Stimulated activated CD4-positive, alpha-beta T cell treated with anti-CD3 and anti-CD28 coated beads, Interleukin-4, amount 100 ng/mL, for 1 hour (primary cell): ENCODE data around the gene S100A16.
"Not testable (repeated sequence)": the region's sequence is repeated elsewhere in the genome, so short reads cannot be mapped to it uniquely, and the experiment has no call there.

ENCODE experiments used
- DNase-seq: peaks from one replicate; pipeline ENCODE4 v3.0.0-alpha.2; 2020

The S100A16 gene

GRCh38 chr1:153612755-153613331 lies at the start of gene S100A16:
TSS of gene S100A16 (minus strand) at chr1:153613137. CDS start at chr1:153608151, 4,986 bp downstream.
- no peak for DNase-seq

GRCh38 chr1:153662269-153662668 lies 49.3 kb upstream of the S100A16 start:
- no peak for DNase-seq

- no peak for DNase-seq
These were observed 48.3 kb upstream of the S100A16 start for GRCh38 chr1:153661111-153661708.

GRCh38 chr1:153659656-153660055 lies 46.7 kb upstream of the S100A16 start:
- no peak for DNase-seq

- DNase-seq, result no peak
These were observed 46.2 kb upstream of the S100A16 start for GRCh38 chr1:153659175-153659534.

- DNase-seq, result peak; percentile 92
These were observed 45.6 kb upstream of the S100A16 start, which contains the start of gene SNAPIN for GRCh38 chr1:153658400-153659174. TSS of gene SNAPIN (plus strand) at chr1:153658703. CDS start at chr1:153658744, 41 bp downstream.

- DNase-seq, result no peak
These were observed 42.4 kb upstream of the S100A16 start for GRCh38 chr1:153655333-153655732.

- DNase-seq, result no peak
These were observed 40.0 kb upstream of the S100A16 start for GRCh38 chr1:153652805-153653500.

- DNase-seq, result no peak
These were observed 38.8 kb upstream of the S100A16 start for GRCh38 chr1:153651771-153652170.

GRCh38 chr1:153649863-153650235 lies 36.9 kb upstream of the S100A16 start:
- DNase-seq, result no peak

- DNase-seq, result no peak
These were observed 36.4 kb upstream of the S100A16 start for GRCh38 chr1:153649137-153649862.

GRCh38 chr1:153648000-153648643 lies 35.2 kb upstream of the S100A16 start:
- DNase-seq, result no peak

GRCh38 chr1:153647346-153647714 lies 34.4 kb upstream of the S100A16 start:
- DNase-seq, result no peak

- DNase-seq, result no peak
These were observed 33.9 kb upstream of the S100A16 start for GRCh38 chr1:153646672-153647345.

GRCh38 chr1:153643816-153644215 lies 30.9 kb upstream of the S100A16 start:
- DNase-seq, result no peak

GRCh38 chr1:153643100-153643499 lies 30.2 kb upstream of the S100A16 start:
- DNase-seq, result no peak

- DNase-seq, result no peak
These were observed 29.2 kb upstream of the S100A16 start for GRCh38 chr1:153642161-153642560.

- no peak for DNase-seq
These were observed 27.9 kb upstream of the S100A16 start for GRCh38 chr1:153640861-153641260.

GRCh38 chr1:153640213-153640612 lies 27.3 kb upstream of the S100A16 start:
- not testable (repeated sequence) for DNase-seq

- no peak for DNase-seq
These were observed 26.3 kb upstream of the S100A16 start for GRCh38 chr1:153639280-153639679.

- no peak for DNase-seq
These were observed 25.3 kb upstream of the S100A16 start for GRCh38 chr1:153638261-153638660.

GRCh38 chr1:153636312-153636711 lies 23.4 kb upstream of the S100A16 start:
- no peak for DNase-seq
